Activated CD4-positive, alpha-beta T cell treated with anti-CD3 and anti-CD28 coated beads, Interleukin-2, amount 50 U/mL, for 24 hours (primary cell): ENCODE results near the gene RNF166.

ENCODE experiments used
- DNase-seq, 2 donors: peaks; one replicate each; pipeline ENCODE4 v3.0.0-alpha.2; 2020; ENCODE audit warnings: low read depth in 1 of 2, low spot score in 1 of 2

The RNF166 gene

GRCh38 chr16:88655053-88655732 is 51.0 kb downstream of the RNF166 start:
- no peak for DNase-seq

- no peak for DNase-seq
Measured at GRCh38 chr16:88654363-88655052, 51.7 kb downstream of the RNF166 start.

DNA sequence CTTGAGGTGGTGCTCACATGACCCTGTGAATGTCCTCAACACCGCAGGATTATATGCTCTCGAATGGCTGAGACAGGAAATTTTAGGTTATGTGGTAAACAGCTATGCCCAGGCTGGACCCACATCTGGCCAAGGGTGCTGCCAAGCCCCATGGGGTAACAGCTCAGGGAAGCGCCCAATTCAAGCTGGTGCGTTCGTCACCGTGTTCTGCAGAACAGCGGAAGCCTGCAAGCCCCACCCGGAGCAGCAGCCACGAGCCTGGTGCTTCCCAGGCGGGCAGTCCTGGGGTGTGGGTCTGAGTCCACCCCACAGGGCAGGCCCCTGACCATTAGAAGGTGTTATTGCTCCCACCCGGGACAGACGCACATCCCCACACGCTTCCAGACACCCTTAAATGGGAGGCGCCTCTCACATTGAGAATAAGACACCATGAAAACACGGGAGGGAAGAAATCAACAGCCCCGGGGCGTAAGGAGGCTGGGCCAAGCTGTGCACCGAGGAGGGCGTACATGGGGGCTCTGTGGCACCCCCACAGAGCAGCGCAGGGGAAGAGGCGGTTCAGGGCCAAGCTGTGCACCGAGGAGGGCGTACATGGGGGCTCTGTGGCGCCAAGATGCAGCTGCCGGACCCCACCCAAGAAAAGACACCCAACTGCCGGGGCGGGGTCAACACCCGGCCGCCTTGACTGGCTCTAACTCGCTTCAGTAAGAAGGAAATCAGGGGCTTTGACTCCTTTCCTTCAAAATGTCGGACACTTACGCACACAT is 52.4 kb downstream of the RNF166 start:
- DNase-seq = no peak

DNA sequence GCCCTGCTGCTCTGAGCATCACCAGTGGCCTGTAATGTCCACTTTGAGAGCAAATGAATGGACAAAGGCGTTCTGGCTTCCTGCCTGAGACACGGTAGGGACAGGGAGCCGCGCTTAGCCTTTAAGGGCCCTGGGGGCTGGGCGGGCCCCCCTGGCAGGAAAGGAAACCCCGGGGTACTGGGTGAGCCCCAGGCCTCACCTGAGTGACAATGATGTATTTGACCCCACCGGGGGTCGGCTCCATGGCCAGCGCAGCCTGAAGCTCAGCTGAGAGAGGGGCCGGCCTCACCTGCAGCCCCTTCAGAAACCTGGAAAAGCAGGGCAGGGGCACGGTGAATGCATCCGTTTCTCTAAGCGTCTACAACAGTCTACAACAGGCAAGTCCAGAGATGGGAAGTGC is 53.1 kb downstream of the RNF166 start:
- no peak for DNase-seq

GRCh38 chr16:88652762-88653063 is 53.5 kb downstream of the RNF166 start:
- DNase-seq = no peak

GRCh38 chr16:88651989-88652761 is 54.0 kb downstream of the RNF166 start:
- no peak for DNase-seq

DNA sequence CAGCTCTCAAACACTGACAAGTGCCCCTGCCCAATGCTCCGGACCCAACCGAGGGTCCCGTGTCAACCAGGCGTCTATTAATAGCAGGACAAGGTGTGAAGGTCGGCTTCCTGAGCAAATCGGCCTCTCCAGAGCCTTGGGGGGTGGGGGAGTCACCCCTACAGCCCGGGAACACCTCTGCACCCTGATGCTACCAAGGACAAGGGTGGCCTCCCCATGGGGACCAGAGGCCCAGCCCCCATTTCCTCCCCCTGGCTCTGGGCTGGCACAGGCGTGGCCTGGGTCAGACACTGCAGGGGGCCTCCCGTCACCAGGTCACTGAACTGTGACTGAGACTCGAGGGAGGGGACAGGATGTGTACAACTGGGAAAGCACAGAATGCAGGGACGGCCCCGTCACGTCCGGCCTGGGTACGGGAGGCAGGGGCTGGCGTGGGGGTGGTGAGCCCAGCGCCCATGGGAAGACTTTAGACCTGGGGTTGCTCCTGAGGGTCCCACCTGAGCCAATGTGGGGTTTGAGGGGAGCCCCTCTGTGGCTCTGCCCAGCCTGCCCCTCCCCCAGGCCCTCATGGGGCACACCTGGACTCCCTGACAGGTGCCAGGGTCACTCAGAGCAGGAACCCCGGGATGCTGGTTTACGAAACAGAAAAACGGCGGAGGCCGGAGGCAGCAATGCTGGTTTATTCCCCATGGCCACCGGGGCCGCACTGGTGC is 54.8 kb downstream of the RNF166 start:
- peak; percentile 52 to 69 for DNase-seq

- peak; percentile 56 to 65 for DNase-seq
Measured at GRCh38 chr16:88650749-88651275, 55.4 kb downstream of the RNF166 start, which contains the start of gene CYBA. CYBA (minus strand) TSS chr16:88651053; CDS start chr16:88651013, 40 bp downstream.

GRCh38 chr16:88649924-88650748 is 56.1 kb downstream of the RNF166 start:
- DNase-seq = no peak

- no peak for DNase-seq
Measured at GRCh38 chr16:88649195-88649923, 56.8 kb downstream of the RNF166 start.

GRCh38 chr16:88647178-88648070 is 58.8 kb downstream of the RNF166 start:
- DNase-seq = no peak
